Tibial nerve (tissue), 4 donors: ENCODE measurements around the gene PRRT1B. TPM values are rescaled to one million over a fixed set of nuclear protein-coding genes. Genes with fewer than 3 reads are reported as not detected.

Experiments
- DNase-seq, 2 donors: peaks; one replicate each; pipeline ENCODE4 v3.0.0-alpha.2; 2019; ENCODE audit warnings: low spot score in 2 of 2
- H3K27ac ChIP-seq, 4 donors: fragments of 200-600 bp; sonication (generic) in 3 of 4; one replicate each; pipeline ENCODE4 v1.5.1; 2017 to 2019; ENCODE audit warnings: mild to moderate bottlenecking in 1 of 4
- H3K27me3 ChIP-seq, 2 donors: fragments of 200-600 bp; sonication (generic) in 1 of 2; one replicate each; pipeline versions ENCODE4 v1.5.1 to v1.6.0; 2017 to 2019
- H3K36me3 ChIP-seq, 3 donors: fragments of 200-600 bp; sonication (generic); one replicate each; pipeline ENCODE4 v1.5.1; 2018 to 2019
- H3K4me1 ChIP-seq, 4 donors: fragments of 200-600 bp; sonication (generic) in 3 of 4; one replicate each; pipeline ENCODE4 v1.5.1; 2017 to 2019
- H3K4me3 ChIP-seq, 4 donors: fragments of 200-600 bp; sonication (generic) in 3 of 4; one replicate each; pipeline ENCODE4 v1.5.1; 2017 to 2019; ENCODE audit warnings: mild to moderate bottlenecking in 1 of 4, moderate library complexity in 1 of 4
- H3K9me3 ChIP-seq, 4 donors: fragments of 200-600 bp; sonication (generic) in 3 of 4; one replicate each; pipeline ENCODE4 v1.5.1; 2017 to 2019
- EP300 ChIP-seq, 2 donors: sonication (generic); formaldehyde crosslinking; IDR thresholded peaks; one replicate each; pipeline ENCODE4 v1.6.1; 2017; ENCODE audit warnings: antibody characterized with exemption in 2 of 2, mild to moderate bottlenecking in 1 of 2
- POLR2A ChIP-seq, 2 donors: fragments of 450-650 bp; IDR thresholded peaks; one replicate each; pipeline ENCODE4 v1.6.1; 2017; ENCODE audit warnings: antibody characterized with exemption in 2 of 2, mild to moderate bottlenecking in 2 of 2, moderate library complexity in 2 of 2
- WGBS, 2 donors: methylation state at CpG; one replicate each; pipeline ENCODE4 v1.1.5; 2018; 5-methylcytosine and 5-hydroxymethylcytosine counted together
- total RNA-seq, 4 donors: library from RNA; depleted of rRNA; stranded (reverse); fragments of >200 nt; gene quantifications; one replicate each; pipeline ENCODE4 v1.1.0, GENCODE V29; 2016
- TF ChIP-seq, protein P1 (sequence below), 5 experiments: fragments of 200-600 bp in 3 of 5; fragments of 450-650 bp in 2 of 5; sonication (generic) in 3 of 5; IDR thresholded peaks; one replicate each; pipeline ENCODE4 v1.5.1; 2016 to 2019; ENCODE audit warnings: antibody characterized with exemption in 5 of 5, mild to moderate bottlenecking in 3 of 5, moderate library complexity in 2 of 5

Gene PRRT1B
- total RNA-seq, 4 donors from 2014 or later: not detected

GRCh38 chr9:131557855-131558548 is 12.7 kb downstream of the PRRT1B start:
- Histone ChIP-seq H3K4me3 (no peak overlapping the region), H3K9me3 (peaks cover 0 to 40% (median 3%) of the 10 kb centered on the region in 4 donors), H3K27me3 (peaks cover 0 to 32% of the 10 kb centered on the region in 2 donors), H3K36me3 (peaks cover 0 to 10% (median 0%) of the 10 kb centered on the region in 3 donors), H3K27ac (no peak overlapping the region), H3K4me1 (no peaks in the 10 kb centered on the region)
- no peak for DNase-seq
- 87 to 88% methylated on average over 23 to 25 of the region's 25 CpGs for WGBS, 2 donors
- TF ChIP-seq, protein P1, sequence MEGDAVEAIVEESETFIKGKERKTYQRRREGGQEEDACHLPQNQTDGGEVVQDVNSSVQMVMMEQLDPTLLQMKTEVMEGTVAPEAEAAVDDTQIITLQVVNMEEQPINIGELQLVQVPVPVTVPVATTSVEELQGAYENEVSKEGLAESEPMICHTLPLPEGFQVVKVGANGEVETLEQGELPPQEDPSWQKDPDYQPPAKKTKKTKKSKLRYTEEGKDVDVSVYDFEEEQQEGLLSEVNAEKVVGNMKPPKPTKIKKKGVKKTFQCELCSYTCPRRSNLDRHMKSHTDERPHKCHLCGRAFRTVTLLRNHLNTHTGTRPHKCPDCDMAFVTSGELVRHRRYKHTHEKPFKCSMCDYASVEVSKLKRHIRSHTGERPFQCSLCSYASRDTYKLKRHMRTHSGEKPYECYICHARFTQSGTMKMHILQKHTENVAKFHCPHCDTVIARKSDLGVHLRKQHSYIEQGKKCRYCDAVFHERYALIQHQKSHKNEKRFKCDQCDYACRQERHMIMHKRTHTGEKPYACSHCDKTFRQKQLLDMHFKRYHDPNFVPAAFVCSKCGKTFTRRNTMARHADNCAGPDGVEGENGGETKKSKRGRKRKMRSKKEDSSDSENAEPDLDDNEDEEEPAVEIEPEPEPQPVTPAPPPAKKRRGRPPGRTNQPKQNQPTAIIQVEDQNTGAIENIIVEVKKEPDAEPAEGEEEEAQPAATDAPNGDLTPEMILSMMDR (IDR thresholded peaks at IDR 0.05): no peak
- TF ChIP-seq POLR2A (IDR thresholded peaks at IDR 0.05) (no peak), EP300 (IDR thresholded peaks at IDR 0.05) (no peak)

DNA sequence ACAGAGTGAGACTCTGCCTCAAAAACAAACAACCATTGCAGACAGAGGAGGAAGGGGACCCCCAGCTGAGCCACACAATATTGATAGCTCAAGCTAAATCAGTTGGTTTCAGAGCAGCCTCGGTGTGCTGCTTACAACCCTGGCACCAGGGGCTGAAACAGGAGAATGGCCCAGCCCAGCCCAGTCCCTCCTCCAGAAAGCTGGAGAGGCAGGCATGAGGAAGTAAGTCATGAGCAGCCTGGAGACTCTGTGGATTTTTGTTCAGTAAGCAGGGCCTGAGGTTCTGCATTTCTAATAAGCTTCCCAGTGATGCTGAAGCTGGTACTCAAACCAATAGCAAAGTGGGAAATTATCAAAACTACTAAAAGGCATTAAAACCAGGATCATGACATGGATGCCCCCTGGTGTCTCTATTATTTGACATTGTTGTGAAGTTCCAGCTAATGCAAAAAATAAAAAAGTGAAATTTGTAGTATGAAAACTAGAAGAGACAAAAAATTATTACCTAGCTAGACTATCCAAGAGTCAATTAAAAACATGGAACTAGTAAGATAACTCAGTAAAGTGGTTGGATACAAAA is 14.2 kb downstream of the PRRT1B start:
- no peak for DNase-seq
- TF ChIP-seq EP300 (IDR thresholded peaks at IDR 0.05) (no peak), POLR2A (IDR thresholded peaks at IDR 0.05) (no peak)
- TF ChIP-seq, protein P1 (IDR thresholded peaks at IDR 0.05): no peak
- no peaks in the 10 kb centered on the region for H3K4me1 ChIP-seq
- H3K9me3 ChIP-seq: peaks cover 0 to 42% (median 5%) of the 10 kb centered on the region in 4 donors
- WGBS, 2 donors: 31 to 42% methylated on average over 1 of the region's 1 CpG
- peaks cover 0 to 18% of the 10 kb centered on the region in 2 donors for H3K27me3 ChIP-seq
- no peak overlapping the region for H3K27ac ChIP-seq
- H3K4me3 ChIP-seq: no peak overlapping the region
- peaks cover 0 to 10% (median 0%) of the 10 kb centered on the region in 3 donors for H3K36me3 ChIP-seq

GRCh38 chr9:131562032-131562959 is 17.0 kb downstream of the PRRT1B start:
- no peak overlapping the region for H3K4me3 ChIP-seq
- TF ChIP-seq, protein P1 (IDR thresholded peaks at IDR 0.05): no peak
- TF ChIP-seq EP300 (IDR thresholded peaks at IDR 0.05) (no peak), POLR2A (IDR thresholded peaks at IDR 0.05) (no peak)
- no peak for DNase-seq
- peaks cover 0 to 10% (median 0%) of the 10 kb centered on the region in 3 donors for H3K36me3 ChIP-seq
- H3K27me3 ChIP-seq: no peaks in the 10 kb centered on the region
- H3K27ac ChIP-seq: no peak overlapping the region
- WGBS, 2 donors: 59 to 64% methylated on average over 9 of the region's 9 CpGs
- H3K4me1 ChIP-seq: no peaks in the 10 kb centered on the region
- peaks cover 0 to 44% (median 5%) of the 10 kb centered on the region in 4 donors for H3K9me3 ChIP-seq

DNA sequence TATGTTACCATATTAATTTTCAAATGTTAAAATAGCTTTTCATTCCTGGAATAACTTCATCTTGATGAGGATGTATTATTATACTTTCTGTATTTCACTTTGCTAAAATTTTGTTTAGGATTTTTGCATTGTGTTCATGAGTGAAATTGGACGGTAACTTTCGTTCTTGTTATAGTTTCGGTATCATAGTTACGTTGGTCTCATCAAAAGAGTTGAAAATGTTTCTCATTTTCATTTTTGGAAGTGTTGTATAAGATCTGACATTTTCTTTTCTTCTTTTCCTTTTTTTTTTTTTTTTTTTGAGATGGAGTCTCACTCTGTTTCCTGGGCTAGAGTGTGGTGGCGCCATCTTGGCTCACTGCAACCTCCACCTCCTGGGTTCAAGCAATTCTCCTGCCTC is 20.0 kb downstream of the PRRT1B start:
- Histone ChIP-seq H3K9me3 (peaks cover 0 to 34% (median 5%) of the 10 kb centered on the region in 4 donors), H3K36me3 (peaks cover 0 to 27% (median 0%) of the 10 kb centered on the region in 3 donors), H3K4me3 (no peak overlapping the region), H3K4me1 (no peaks in the 10 kb centered on the region), H3K27me3 (no peaks in the 10 kb centered on the region), H3K27ac (no peak overlapping the region)
- 91 to 94% methylated on average over 5 of the region's 5 CpGs for WGBS, 2 donors
- no peak for DNase-seq
- TF ChIP-seq, protein P1 (IDR thresholded peaks at IDR 0.05): no peak
- TF ChIP-seq EP300 (IDR thresholded peaks at IDR 0.05) (no peak), POLR2A (IDR thresholded peaks at IDR 0.05) (no peak)
